HepG2 (cell line): Measurements from ENCODE around the gene DCHS2. TPM values are rescaled to one million over a fixed set of nuclear protein-coding genes. Genes with fewer than 3 reads are reported as not detected.

Experiments
- ATAC-seq: fragments of 200-7000 bp; cut with Tn5 transposase; 3 replicates; pipeline ENCODE4 v1.9.1; 2020; ENCODE audit warnings: mild to moderate bottlenecking, moderate library complexity
- BruUV-seq: library from RNA; stranded (reverse); fragments of 400-500 nt; replicated peaks from 2 replicates; lab custom pipeline; 2021; lab: Mats Ljungman, UMichigan
- CTCF ChIA-PET: fragments of 300-600 bp; formaldehyde crosslinking; extraction: SDS; loops from one replicate; lab custom pipeline; 2021; ENCODE audit warnings: low total read pairs, inconsistent platforms, low intra/inter-chr PET ratio; lab: Yijun Ruan, JAX
- POLR2A ChIA-PET: fragments of 350-600 bp; sonication (Branson Sonifier 250); formaldehyde crosslinking; loops from one replicate; lab custom pipeline; 2020; ENCODE audit warnings: antibody characterized with exemption, inconsistent platforms; lab: Yijun Ruan, JAX
- DNase-seq: peaks from one replicate; pipeline ENCODE4 v3.0.0-alpha.2; 2015; ENCODE audit warnings: low spot score
- FAIRE-seq: peaks from 3 replicates; lab custom pipeline; 2011; peaks lifted over from hg19 to GRCh38; lab: Jason Lieb, UNC
- H2AFZ ChIP-seq: one replicate; pipeline ENCODE4 v1.6.1; 2011; ENCODE audit warnings: low read length, inconsistent platforms
- H3K27ac ChIP-seq: fragments of 300-600 bp; 3 replicates; pipeline ENCODE4 v1.8.0; 2011; ENCODE audit warnings: mixed run types, mild to moderate bottlenecking, mixed read lengths, low read length, inconsistent platforms; ENCODE audit not compliant: insufficient read depth; ENCODE audit errors: extremely low read length
- H3K27me3 ChIP-seq, 2 experiments: fragments of 200-600 bp in 1 of 2; 2 replicates in 1 of 2; 3 replicates in 1 of 2; pipeline versions ENCODE4 v1.6.0 to v1.8.0; 2011; ENCODE audit warnings: low read length in 2 of 2, mild to moderate bottlenecking in 2 of 2, moderate library complexity in 2 of 2, inconsistent platforms in 1 of 2; ENCODE audit not compliant: insufficient read depth in 2 of 2, control insufficient read depth in 1 of 2
- H3K36me3 ChIP-seq, 2 experiments: fragments of 200-600 bp in 1 of 2; replicated peaks in 1 of 2; 2 replicates in 1 of 2; 3 replicates in 1 of 2; pipeline versions ENCODE4 v1.5.1 to v1.8.0; 2011; ENCODE audit warnings: low read length in 2 of 2, inconsistent platforms in 1 of 2; ENCODE audit not compliant: insufficient read depth in 2 of 2, control insufficient read depth in 1 of 2
- H3K4me1 ChIP-seq: 2 replicates; pipeline ENCODE4 v1.5.1; 2012; ENCODE audit warnings: low read length, inconsistent platforms; ENCODE audit not compliant: insufficient read depth
- H3K4me2 ChIP-seq: 2 replicates; pipeline ENCODE4 v1.6.0; 2011; ENCODE audit warnings: low read depth, low read length, inconsistent platforms
- H3K4me3 ChIP-seq, 3 experiments: fragments of 200-600 bp in 1 of 3; sonication (generic), shearing (Covaris generic) in 1 of 3; replicated peaks in 1 of 3; 2 replicates each; pipeline ENCODE4 v1.5.1; 2011 to 2016; ENCODE audit warnings: low read length in 3 of 3, inconsistent platforms in 2 of 3, low read depth in 2 of 3, mild to moderate bottlenecking in 2 of 3, control low read depth in 1 of 3, mixed read lengths in 1 of 3; ENCODE audit not compliant: insufficient read depth in 1 of 3
- H3K79me2 ChIP-seq: one replicate; pipeline ENCODE4 v1.6.1; 2011; ENCODE audit warnings: low read length, inconsistent platforms; ENCODE audit not compliant: insufficient read depth
- H3K9ac ChIP-seq: 2 replicates; pipeline ENCODE4 v1.6.0; 2011; ENCODE audit warnings: mild to moderate bottlenecking, low read depth, low read length, inconsistent platforms; ENCODE audit not compliant: insufficient read depth
- H3K9me3 ChIP-seq: 2 replicates; pipeline ENCODE4 v1.5.1; 2012; ENCODE audit warnings: mild to moderate bottlenecking, low read length
- H4K20me1 ChIP-seq: 2 replicates; pipeline ENCODE4 v1.6.0; 2011; ENCODE audit warnings: inconsistent platforms, mild to moderate bottlenecking, low read length, moderate library complexity; ENCODE audit not compliant: insufficient read depth
- BCL6 ChIP-seq: IDR thresholded peaks from 2 replicates; pipeline ENCODE4 v1.6.1; 2016; ENCODE audit warnings: missing genetic modification reagents, missing compliant biosample characterization
- HOXA3 ChIP-seq: sonication (generic); formaldehyde crosslinking; IDR thresholded peaks from 2 replicates; pipeline ENCODE4 v1.5.0; 2020; ENCODE audit warnings: missing genetic modification reagents
- HOXD1 ChIP-seq: sonication (generic); formaldehyde crosslinking; IDR thresholded peaks from 2 replicates; pipeline ENCODE4 v1.5.0; 2020; ENCODE audit warnings: missing genetic modification reagents
- MAFF ChIP-seq: IDR thresholded peaks from 2 replicates; pipeline ENCODE4 v1.6.1; 2011; ENCODE audit warnings: low read depth, low read length, improper control_type of control experiment
- ZNF468 ChIP-seq: sonication (generic); formaldehyde crosslinking; IDR thresholded peaks from 2 replicates; pipeline ENCODE4 v1.8.0; 2022; ENCODE audit warnings: mild to moderate bottlenecking, moderate library complexity, missing genetic modification reagents
- ZNF563 ChIP-seq: sonication (generic); formaldehyde crosslinking; IDR thresholded peaks from 2 replicates; pipeline ENCODE4 v1.8.0; 2022; ENCODE audit warnings: mild to moderate bottlenecking, moderate library complexity, missing genetic modification reagents
- ZNF713 ChIP-seq: sonication (generic); formaldehyde crosslinking; IDR thresholded peaks from 2 replicates; pipeline ENCODE4 v1.4.0; 2020; ENCODE audit warnings: mild to moderate bottlenecking, missing genetic modification reagents
- WGBS: methylation state at CpG from one replicate; pipeline ENCODE4 v1.1.6; 2017; ENCODE audit warnings: low lambda C conversion rate; 5-methylcytosine and 5-hydroxymethylcytosine counted together
- in situ Hi-C: cut with HindIII; loops from 2 replicates; pipeline ENCODE4 v1.10.0; 2017; ENCODE audit warnings: low pct_unique_long_range_greater_than_20kb; ENCODE audit not compliant: extremely low pct_ligation_motif_present
- intact Hi-C: fragments of 100-400 bp; cut with micrococcal nuclease; formaldehyde crosslinking; loops from one replicate; pipeline ENCODE4 v1.10.0; 2022; ENCODE audit not compliant: unreplicated experiment
- polyA plus RNA-seq, 8 experiments: library from polyadenylated mRNA; depleted of rRNA in 3 of 8; stranded (reverse) in 7 of 8; unstranded in 1 of 8; fragments of >200 nt; fragmentation: Illumina TruSeq in 4 of 8; extraction: Trizol in 4 of 8; gene quantifications; 2 replicates each; pipeline versions ENCODE4 v1.2.1 to v1.2.3, GENCODE V29; 2011 to 2016; ENCODE audit warnings: low read depth in 4 of 8, missing spikeins in 1 of 8, mixed read lengths in 1 of 8; ENCODE audit not compliant: insufficient read depth in 1 of 8
- total RNA-seq, 5 experiments: library from RNA; depleted of rRNA; stranded (reverse); fragments of >200 nt; fragmentation: Illumina TruSeq; extraction: Trizol; gene quantifications; 2 replicates each; pipeline ENCODE4 v1.2.3, GENCODE V29; 2016; ENCODE audit warnings: low read depth in 1 of 5
- TF ChIP-seq, protein P1 (sequence below): sonication (generic); formaldehyde crosslinking; IDR thresholded peaks from 2 replicates; pipeline ENCODE4 v1.4.0; 2020; ENCODE audit warnings: missing genetic modification reagents, borderline replicate concordance
- TF ChIP-seq, protein P2 (sequence below), 2 experiments: sonication (generic) in 1 of 2; formaldehyde crosslinking in 1 of 2; IDR thresholded peaks; 2 replicates each; pipeline versions ENCODE4 v1.4.0 to v1.6.1; 2016 to 2020; ENCODE audit warnings: borderline replicate concordance in 1 of 2, low read depth in 1 of 2, mild to moderate bottlenecking in 1 of 2, missing genetic modification reagents in 1 of 2

DCHS2 gene
- total and polyA plus RNA-seq, 2 of the 13 experiments (the other 11 are each of a cell fraction or from before 2014, with no cell fraction given) = 0.03 TPM; not detected in 1

DNA sequence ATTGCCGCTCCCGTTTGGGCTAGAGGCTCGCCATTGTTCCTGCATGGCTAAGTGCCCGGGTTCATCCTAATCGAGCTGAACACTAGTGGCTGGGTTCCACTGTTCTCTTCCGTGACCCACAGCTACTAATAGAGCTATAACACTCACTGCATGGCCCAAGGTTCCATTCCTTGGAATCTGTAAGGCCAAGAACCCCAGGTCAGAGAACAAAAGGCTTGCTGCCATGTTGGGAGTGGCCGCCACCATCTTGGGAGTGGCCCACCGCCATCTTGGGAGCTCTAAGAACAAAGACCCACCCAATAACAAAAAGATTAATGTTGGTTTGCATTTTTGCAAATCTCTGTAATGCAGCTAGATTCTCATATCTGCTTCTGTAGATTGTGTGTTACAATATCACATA is 299.0 kb downstream of the DCHS2 start:
- no peak for FAIRE-seq
- no peak overlapping the region for H3K27ac ChIP-seq
- ChIA-PET CTCF (no interaction called here), POLR2A (no interaction called here)
- no peak overlapping the region for H2AFZ ChIP-seq
- H3K4me2 ChIP-seq = no peak overlapping the region
- no peak overlapping the region for H3K9ac ChIP-seq
- in situ Hi-C loops (no loop called here), intact Hi-C loops (no loop called here)
- H3K36me3 ChIP-seq = no peaks in the 10 kb centered on the region
- no peak overlapping the region for H3K4me3 ChIP-seq
- H4K20me1 ChIP-seq = no peaks in the 10 kb centered on the region
- no peak for ATAC-seq
- H3K27me3 ChIP-seq = no peaks in the 10 kb centered on the region
- no peaks in the 10 kb centered on the region for H3K79me2 ChIP-seq
- H3K4me1 ChIP-seq = no peaks in the 10 kb centered on the region
- H3K9me3 ChIP-seq = no peaks in the 10 kb centered on the region
- DNase-seq = no peak
- WGBS = 4% methylated on average over 6 of the region's 8 CpGs
- no TSS peak for BruUV-seq
- TF ChIP-seq ZNF713 (CRISPR knock-in tag) (no peak), ZNF468 (CRISPR knock-in tag) (no peak), BCL6 (CRISPR knock-in tag) (no peak), MAFF (no peak), HOXD1 (CRISPR knock-in tag) (no peak), ZNF563 (no peak), HOXA3 (CRISPR knock-in tag) (no peak)
- TF ChIP-seq, protein P1, sequence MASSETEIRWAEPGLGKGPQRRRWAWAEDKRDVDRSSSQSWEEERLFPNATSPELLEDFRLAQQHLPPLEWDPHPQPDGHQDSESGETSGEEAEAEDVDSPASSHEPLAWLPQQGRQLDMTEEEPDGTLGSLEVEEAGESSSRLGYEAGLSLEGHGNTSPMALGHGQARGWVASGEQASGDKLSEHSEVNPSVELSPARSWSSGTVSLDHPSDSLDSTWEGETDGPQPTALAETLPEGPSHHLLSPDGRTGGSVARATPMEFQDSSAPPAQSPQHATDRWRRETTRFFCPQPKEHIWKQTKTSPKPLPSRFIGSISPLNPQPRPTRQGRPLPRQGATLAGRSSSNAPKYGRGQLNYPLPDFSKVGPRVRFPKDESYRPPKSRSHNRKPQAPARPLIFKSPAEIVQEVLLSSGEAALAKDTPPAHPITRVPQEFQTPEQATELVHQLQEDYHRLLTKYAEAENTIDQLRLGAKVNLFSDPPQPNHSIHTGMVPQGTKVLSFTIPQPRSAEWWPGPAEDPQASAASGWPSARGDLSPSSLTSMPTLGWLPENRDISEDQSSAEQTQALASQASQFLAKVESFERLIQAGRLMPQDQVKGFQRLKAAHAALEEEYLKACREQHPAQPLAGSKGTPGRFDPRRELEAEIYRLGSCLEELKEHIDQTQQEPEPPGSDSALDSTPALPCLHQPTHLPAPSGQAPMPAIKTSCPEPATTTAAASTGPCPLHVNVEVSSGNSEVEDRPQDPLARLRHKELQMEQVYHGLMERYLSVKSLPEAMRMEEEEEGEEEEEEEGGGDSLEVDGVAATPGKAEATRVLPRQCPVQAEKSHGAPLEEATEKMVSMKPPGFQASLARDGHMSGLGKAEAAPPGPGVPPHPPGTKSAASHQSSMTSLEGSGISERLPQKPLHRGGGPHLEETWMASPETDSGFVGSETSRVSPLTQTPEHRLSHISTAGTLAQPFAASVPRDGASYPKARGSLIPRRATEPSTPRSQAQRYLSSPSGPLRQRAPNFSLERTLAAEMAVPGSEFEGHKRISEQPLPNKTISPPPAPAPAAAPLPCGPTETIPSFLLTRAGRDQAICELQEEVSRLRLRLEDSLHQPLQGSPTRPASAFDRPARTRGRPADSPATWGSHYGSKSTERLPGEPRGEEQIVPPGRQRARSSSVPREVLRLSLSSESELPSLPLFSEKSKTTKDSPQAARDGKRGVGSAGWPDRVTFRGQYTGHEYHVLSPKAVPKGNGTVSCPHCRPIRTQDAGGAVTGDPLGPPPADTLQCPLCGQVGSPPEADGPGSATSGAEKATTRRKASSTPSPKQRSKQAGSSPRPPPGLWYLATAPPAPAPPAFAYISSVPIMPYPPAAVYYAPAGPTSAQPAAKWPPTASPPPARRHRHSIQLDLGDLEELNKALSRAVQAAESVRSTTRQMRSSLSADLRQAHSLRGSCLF (CRISPR knock-in tag) = no peak
- TF ChIP-seq, protein P2, sequence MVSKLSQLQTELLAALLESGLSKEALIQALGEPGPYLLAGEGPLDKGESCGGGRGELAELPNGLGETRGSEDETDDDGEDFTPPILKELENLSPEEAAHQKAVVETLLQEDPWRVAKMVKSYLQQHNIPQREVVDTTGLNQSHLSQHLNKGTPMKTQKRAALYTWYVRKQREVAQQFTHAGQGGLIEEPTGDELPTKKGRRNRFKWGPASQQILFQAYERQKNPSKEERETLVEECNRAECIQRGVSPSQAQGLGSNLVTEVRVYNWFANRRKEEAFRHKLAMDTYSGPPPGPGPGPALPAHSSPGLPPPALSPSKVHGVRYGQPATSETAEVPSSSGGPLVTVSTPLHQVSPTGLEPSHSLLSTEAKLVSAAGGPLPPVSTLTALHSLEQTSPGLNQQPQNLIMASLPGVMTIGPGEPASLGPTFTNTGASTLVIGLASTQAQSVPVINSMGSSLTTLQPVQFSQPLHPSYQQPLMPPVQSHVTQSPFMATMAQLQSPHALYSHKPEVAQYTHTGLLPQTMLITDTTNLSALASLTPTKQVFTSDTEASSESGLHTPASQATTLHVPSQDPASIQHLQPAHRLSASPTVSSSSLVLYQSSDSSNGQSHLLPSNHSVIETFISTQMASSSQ (IDR thresholded peaks at IDR 0.05; ENCODE audit: low read depth) = no peak
- TF ChIP-seq, protein P2 (CRISPR knock-in tag; IDR thresholded peaks at IDR 0.05; ENCODE audit: borderline replicate concordance) = no peak
